OCI-LY3 (cell line): ENCODE measurements around the gene KATNB1.

Experiments used
- EZH2phosphoT487 ChIP-seq: fragments of 200-600 bp; shearing (Covaris generic); IDR thresholded peaks from 2 replicates; pipeline ENCODE4 v1.6.1; 2018; ENCODE audit warnings: antibody characterized with exemption, mixed run types, low read depth
- TF ChIP-seq, protein P1 (sequence below): fragments of 200-600, 300-600 bp; sonication (generic); IDR thresholded peaks from 2 replicates; pipeline ENCODE4 v1.5.1; 2014; ENCODE audit warnings: antibody characterized with exemption, low read length, low read depth

DNA sequence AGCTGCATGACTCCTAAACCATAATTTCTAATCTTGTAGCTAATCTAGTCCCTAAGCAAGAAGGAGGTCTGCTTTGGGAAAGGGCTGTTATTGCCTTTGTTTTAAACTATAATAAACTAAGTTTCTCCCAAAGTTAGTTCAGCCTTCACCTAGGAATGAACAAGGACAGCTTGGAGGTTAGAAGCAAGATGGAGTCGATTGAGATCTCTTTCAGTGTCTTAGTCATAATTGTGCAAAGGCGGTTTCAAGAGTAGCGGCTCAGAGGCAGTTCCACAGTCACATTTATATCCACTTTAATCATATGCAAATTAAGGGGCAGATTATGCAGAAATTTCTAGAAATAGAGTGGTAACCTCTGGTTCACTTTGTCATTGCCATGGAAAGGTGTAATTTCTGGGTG is 23.6 kb upstream of the KATNB1 start:
- TF ChIP-seq, protein P1, sequence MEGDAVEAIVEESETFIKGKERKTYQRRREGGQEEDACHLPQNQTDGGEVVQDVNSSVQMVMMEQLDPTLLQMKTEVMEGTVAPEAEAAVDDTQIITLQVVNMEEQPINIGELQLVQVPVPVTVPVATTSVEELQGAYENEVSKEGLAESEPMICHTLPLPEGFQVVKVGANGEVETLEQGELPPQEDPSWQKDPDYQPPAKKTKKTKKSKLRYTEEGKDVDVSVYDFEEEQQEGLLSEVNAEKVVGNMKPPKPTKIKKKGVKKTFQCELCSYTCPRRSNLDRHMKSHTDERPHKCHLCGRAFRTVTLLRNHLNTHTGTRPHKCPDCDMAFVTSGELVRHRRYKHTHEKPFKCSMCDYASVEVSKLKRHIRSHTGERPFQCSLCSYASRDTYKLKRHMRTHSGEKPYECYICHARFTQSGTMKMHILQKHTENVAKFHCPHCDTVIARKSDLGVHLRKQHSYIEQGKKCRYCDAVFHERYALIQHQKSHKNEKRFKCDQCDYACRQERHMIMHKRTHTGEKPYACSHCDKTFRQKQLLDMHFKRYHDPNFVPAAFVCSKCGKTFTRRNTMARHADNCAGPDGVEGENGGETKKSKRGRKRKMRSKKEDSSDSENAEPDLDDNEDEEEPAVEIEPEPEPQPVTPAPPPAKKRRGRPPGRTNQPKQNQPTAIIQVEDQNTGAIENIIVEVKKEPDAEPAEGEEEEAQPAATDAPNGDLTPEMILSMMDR = no peak
- TF ChIP-seq EZH2phosphoT487 = no peak
